GM19238 (cell line): ENCODE data around the gene SORT1.
"Not testable (repeated sequence)": the region's sequence is repeated elsewhere in the genome, so short reads cannot be mapped to it uniquely, and the experiment has no call there.

Experiments
- DNase-seq: peaks from one replicate; pipeline ENCODE4 v3.0.0; 2011; ENCODE audit warnings: low spot score; ENCODE audit not compliant: insufficient read length

Gene SORT1

DNA sequence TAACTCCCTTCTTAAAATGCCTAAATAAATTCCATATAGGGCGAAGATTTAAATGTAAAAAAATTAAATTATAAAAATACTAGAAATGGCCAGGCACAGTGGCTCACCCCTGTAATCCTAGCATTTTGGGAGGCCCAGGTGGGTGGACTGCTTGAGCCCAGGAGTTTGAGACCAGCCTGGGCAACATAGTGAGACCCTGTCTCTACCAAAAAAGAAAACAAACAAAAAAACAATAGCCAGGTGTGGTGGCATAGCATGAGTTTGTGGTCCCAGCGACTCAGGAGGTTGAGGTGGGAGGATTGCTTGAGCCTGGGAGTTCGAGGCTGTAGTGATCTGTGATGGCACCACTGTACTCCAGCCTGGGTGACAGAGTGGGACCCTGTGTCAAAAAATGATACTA, 17.8 kb downstream of the SORT1 start:
- DNase-seq: no peak

- DNase-seq: no peak
Measured at GRCh38 chr1:109379422-109379821, 18.3 kb downstream of the SORT1 start.

DNA sequence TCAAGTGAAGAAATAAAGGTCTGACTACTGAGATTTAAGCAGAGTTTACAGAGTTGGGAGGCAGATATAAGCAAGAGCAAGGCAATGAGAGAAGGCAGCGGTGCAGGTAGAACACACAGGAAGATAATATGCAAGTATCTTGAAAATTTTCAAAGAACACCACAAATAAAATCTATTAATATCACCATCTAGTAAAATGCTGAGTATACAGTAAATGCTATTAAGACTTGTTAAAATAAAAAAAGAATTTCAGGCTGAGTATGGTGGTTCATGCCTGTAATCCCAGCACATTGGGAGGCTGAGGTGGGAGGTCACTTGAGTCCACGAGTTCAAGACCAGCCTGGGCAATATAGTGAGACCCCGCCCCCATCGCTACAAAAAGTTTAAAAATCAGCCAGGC, 20.0 kb downstream of the SORT1 start:
- DNase-seq: no peak

- DNase-seq: not testable (repeated sequence)
Measured at GRCh38 chr1:109373696-109374095, 24.0 kb downstream of the SORT1 start.

DNA sequence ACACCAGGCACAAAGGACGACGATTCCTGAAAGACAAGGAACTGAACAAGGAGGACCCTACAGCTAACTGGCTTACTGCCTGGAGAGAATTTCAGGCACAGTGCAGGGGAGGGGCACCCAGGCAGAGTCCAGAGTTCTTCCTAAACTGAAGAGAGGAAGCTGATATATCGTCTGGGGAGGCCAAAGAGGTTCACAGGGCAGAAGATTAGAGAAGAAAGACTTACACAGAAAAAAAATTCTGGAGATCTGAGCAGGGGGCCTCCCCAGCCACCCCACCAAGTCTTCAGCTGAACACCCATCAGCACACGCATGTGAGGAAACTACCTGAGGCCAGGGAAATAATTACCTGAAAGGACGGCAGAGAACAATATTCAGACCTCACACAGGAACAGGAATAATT, 24.6 kb downstream of the SORT1 start:
- no peak for DNase-seq

- no peak for DNase-seq
Measured at GRCh38 chr1:109372281-109372680, 25.4 kb downstream of the SORT1 start.

GRCh38 chr1:109371341-109371739, 26.4 kb downstream of the SORT1 start:
- no peak for DNase-seq

DNA sequence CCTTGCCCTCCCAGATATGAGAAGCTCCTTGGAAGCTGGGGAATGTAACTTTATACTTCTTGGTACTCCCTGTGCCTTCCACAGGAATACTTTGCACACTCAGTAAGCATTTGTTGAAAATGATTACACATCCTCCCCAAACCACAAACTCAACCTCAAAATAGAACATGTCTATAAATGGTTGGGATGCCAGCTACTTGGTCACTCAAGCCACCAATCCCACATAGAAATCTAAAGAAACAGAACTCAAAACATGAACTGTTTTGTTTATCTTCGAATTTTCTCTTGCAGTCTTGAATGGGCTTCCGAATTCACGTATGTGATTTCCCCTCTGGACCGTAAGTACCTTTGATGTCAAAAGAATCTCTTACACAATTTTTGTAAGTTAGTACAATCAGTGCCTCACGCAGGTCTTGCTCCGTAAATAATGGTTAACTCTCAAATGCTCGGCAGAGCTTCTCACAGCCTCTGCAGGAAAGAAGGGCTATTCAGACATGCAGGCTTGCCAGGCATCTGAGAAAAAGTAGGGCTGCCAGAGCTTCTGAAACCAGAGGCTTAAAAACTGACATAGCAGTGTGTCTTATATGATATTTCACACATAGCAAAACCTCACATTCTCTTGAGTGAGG, 26.9 kb downstream of the SORT1 start:
- no peak for DNase-seq

- DNase-seq: no peak
Measured at GRCh38 chr1:109369167-109369746, 28.5 kb downstream of the SORT1 start.

DNA sequence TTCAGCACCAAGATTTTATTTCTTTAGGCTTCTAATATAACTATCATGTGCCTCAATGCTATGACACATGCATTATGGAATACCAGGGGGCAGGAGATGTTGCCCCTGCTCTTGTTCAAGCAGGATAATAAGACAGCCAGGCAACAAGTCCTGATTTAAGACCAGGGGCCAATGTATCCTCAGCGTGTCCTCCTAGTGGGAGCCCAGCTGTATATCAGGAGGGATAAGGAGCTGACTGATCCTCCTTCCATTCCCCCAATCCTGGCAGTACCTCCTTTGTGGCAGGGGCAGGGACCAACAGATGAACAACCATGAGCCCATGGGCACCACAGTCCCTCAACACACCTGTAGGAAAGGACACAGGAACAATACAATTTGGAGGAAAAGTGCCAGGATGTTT, 29.3 kb downstream of the SORT1 start:
- no peak for DNase-seq

DNA sequence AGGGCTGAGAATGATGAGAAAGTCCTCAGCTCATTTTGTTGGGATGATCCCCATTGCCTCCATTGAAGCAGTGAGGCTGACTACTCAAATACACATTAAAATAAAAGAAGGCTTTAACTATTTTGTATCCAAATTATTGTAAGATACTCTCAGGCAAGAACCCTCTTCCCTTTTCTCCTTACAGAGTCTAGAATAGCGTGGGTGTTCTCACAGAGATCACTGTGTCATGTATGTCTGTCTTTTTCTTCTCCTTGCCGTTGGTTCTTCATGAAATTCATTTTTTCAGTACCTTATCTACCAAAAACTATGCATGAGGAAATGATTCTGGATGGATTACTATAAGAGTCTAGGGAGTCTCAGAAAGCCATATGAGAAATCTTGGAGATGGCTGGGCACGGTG, 30.1 kb downstream of the SORT1 start:
- DNase-seq: no peak

- no peak for DNase-seq
Measured at GRCh38 chr1:109365642-109366204, 32.0 kb downstream of the SORT1 start.

DNA sequence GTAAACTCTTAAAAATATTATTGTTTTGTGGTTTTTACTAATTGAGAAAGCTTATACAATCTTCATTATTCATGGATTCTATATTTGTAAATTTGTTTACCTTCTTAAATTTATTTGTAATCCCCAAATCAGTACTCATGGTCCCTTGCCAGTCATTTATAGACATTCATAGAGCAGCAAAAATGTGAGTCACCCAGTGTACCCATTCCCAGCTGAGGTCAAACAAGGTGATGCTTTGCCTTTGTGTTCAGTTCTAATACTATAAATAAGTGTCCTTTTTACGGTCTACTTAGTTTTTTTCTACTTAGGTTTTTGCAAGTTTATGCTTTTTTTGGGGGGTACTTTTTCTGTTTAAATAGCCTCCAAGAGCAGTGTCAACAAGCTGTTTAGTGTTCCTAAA, 36.1 kb downstream of the SORT1 start:
- no peak for DNase-seq

GRCh38 chr1:109361069-109361468, 36.6 kb downstream of the SORT1 start:
- no peak for DNase-seq

DNA sequence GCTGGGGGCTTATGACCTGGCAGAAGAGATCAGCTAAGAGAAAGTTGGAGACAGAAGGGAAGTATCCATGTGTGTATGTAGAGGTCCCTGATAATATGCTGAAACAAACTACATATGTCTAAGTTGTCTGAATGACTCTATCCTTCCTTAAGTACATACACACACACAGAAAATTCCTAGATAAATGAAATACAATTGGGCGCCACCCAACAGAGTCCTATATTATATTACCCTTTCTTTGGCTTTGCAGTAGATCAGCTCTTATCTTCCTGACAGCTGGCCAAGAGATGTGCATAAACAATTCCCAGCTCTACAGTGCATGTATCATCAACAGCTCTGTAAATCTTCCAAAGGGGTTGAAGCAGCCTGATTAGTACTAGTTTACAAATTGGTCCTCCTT, 40.1 kb downstream of the SORT1 start:
- no peak for DNase-seq

- DNase-seq: no peak
Measured at GRCh38 chr1:109356915-109357314, 40.8 kb downstream of the SORT1 start.

DNA sequence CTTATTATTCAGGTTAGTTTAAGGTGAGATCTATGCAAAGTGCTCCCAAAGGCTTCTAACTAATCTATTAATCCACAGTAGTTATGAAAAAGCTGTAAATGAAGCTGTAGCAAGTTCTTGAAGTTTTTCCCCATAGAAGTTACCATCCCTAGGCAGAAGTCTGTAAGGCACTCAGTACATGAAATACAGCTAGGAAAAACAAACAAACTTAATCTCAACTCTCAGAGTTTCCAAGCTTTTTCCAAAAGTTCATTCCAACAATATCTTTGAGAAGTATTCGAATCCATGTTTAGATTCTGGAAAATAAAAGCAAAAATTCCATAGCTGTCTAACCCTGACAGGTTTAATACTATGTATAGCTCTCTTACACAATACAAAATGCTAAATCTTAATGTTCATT, 41.2 kb downstream of the SORT1 start:
- no peak for DNase-seq

GRCh38 chr1:109354929-109355328, 42.8 kb downstream of the SORT1 start:
- no peak for DNase-seq

- DNase-seq: no peak
Measured at GRCh38 chr1:109351457-109351856, 46.3 kb downstream of the SORT1 start.

DNA sequence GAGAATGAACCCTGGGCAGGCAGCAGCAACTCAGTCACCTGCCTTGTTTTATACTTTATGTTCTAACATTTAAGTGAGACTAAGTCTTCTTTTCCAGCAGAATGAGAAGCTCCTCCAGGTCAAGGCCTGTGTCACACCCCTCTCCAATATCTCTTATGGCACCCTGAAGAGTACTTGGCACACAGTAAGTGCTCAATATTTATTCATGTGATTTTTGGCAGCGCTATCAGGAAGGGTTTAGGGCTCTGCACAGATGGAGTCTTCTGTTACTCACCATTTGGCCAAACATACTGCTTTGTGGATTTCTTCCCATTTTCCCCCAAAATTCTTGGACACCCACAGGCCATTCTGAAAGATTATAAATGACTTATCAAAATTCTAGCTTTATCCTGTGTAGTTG, 47.1 kb downstream of the SORT1 start:
- DNase-seq: no peak

DNA sequence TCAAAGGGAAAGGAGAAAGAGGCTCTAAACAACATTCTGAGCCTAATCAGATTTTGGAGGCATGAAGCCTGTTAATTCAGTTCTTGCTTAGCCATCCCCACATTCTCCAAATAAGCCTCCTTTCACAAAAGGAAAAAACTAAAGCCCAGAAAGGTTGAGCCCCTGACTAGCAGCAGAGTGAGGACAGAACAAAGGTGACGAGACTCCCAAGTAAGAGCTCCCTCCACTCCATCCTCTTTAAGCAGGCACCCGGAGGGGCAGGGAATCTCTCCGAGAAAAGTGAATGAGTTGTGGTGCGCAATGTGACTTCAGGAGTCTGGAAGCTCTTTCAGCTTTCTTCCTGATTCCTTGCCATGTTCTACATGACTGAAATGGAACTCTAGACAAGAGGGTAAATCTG, 47.5 kb downstream of the SORT1 start:
- DNase-seq: no peak

GRCh38 chr1:109347511-109347910, 50.2 kb downstream of the SORT1 start:
- DNase-seq: no peak
